Stomach (tissue), 9 donors: ENCODE measurements around the gene SLC66A1. TPM values are rescaled to one million over a fixed set of nuclear protein-coding genes. Genes with fewer than 3 reads are reported as not detected.

Experiments used
- DNase-seq, 2 donors: peaks; one replicate each; pipeline versions ENCODE4 v3.0.0 to v3.0.0-alpha.2; 2013 to 2019
- H3K27ac ChIP-seq, 5 donors: fragments of 200-600 bp in 4 of 5; sonication (generic) in 4 of 5; one replicate each; pipeline ENCODE4 v1.5.1; 2013 to 2019; ENCODE audit warnings: mild to moderate bottlenecking in 1 of 5, moderate library complexity in 1 of 5
- H3K27me3 ChIP-seq, 3 donors: fragments of 200-600 bp; sonication (generic); one replicate each; pipeline ENCODE4 v1.5.1; 2017 to 2019; ENCODE audit warnings: mixed run types in 1 of 3
- H3K36me3 ChIP-seq, 4 donors: fragments of 200-600 bp; sonication (generic); 1 replicate in 3 of 4; 2 replicates in 1 of 4; pipeline ENCODE4 v1.5.1; 2016 to 2019
- H3K4me1 ChIP-seq, 4 donors: fragments of 200-600 bp; sonication (generic); one replicate each; pipeline ENCODE4 v1.5.1; 2016 to 2019
- H3K4me3 ChIP-seq, 4 donors: fragments of 200-600 bp; sonication (generic) in 3 of 4; one replicate each; pipeline ENCODE4 v1.5.1; 2016 to 2019; ENCODE audit warnings: mild to moderate bottlenecking in 1 of 4
- H3K9me3 ChIP-seq, 4 donors: fragments of 200-600 bp; sonication (generic); one replicate each; pipeline ENCODE4 v1.5.1; 2016 to 2019
- CTCF ChIP-seq, 7 experiments: fragments of 450-650 bp in 4 of 7; fragments of 200-600 bp in 3 of 7; sonication (generic) in 3 of 7; IDR thresholded peaks; one replicate each; pipeline ENCODE4 v1.5.1; 2016 to 2019; ENCODE audit warnings: antibody characterized with exemption in 7 of 7, control low read depth in 2 of 7, mild to moderate bottlenecking in 1 of 7
- EP300 ChIP-seq: sonication (generic); formaldehyde crosslinking; IDR thresholded peaks from one replicate; pipeline ENCODE4 v1.6.1; 2017; ENCODE audit warnings: antibody characterized with exemption
- POLR2A ChIP-seq, 4 donors: fragments of 450-650 bp; IDR thresholded peaks; one replicate each; pipeline ENCODE4 v1.6.1; 2016; ENCODE audit warnings: antibody characterized with exemption in 4 of 4, control low read depth in 2 of 4, mild to moderate bottlenecking in 1 of 4, moderate library complexity in 1 of 4
- POLR2AphosphoS5 ChIP-seq, 3 donors: sonication (generic); formaldehyde crosslinking; IDR thresholded peaks; one replicate each; pipeline ENCODE4 v1.6.1; 2016; ENCODE audit warnings: antibody characterized with exemption in 3 of 3
- WGBS, 5 donors: extraction: QIAGEN DNeasy Blood & Tissue Kit in 3 of 5; methylation state at CpG; one replicate each; pipeline versions ENCODE4 v1.1.5 to v1.1.7; 2013 to 2018; 5-methylcytosine and 5-hydroxymethylcytosine counted together
- intact Hi-C: fragments of 100-400 bp; cut with DNase I; formaldehyde crosslinking; loops from one replicate; pipeline ENCODE4 v1.15.1; 2023; ENCODE audit warnings: low total_unique reads
- polyA plus RNA-seq, 3 donors: library from polyadenylated mRNA; stranded (reverse); fragments of 200-250 nt; gene quantifications; one replicate each; pipeline ENCODE4 v1.2.3, GENCODE V29; 2013
- total RNA-seq, 5 donors: library from RNA; depleted of rRNA; stranded (reverse); fragments of >200 nt; gene quantifications; one replicate each; pipeline versions ENCODE4 v1.1.0 to v1.2.3, GENCODE V29; 2014 to 2016
- donor health status: healthy with polysubstance abuse.
- donor health status: Bipolar disorder and iron deficiency.
- donor health status: healthy.

Gene SLC66A1
- total and polyA plus RNA-seq, 8 donors = 1.8 to 14.5 (median 10.6) TPM

DNA sequence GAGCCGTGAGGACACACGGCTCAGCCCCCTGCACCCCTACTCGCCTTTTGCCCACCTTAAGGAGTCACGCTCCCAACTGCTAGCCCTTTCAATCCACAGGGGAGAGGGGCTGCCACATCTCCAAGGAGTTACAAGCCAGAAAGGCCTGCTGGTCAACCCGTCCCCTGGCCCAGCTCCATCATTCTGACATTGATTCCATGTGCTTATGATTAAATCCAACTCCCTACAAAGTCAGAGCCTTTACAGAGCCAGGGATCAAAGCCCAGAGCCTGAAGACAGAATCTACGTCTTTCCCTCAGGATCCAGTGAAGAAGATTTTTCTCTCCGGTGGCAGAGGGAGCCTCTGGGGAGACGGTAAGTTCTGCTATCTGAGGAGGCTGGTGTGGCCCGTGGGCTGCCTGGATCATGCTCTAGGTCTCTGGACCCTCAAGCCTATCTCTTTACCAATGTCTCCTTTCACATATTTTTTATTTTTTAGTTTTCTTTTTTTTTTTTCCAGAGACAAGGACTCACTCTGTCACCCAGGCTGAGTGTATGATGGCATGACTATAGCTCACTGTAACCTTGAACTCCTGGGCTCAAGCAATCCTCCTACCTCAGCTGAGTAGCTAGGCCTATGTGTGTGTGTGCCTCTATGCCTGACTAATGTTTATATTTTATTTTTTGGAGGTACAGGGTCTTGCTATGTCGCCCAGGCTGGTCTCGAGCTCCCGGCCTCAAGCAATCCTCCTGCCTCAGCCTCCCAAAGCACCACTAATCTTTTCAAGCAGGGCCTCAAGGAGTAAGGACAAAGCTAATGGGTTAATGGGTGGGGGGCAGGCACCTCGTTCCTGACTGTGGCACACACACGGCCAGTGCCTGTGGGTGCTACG, 61.3 kb downstream of the SLC66A1 start:
- Histone ChIP-seq H3K27me3 (no peaks in the 10 kb centered on the region), H3K9me3 (no peaks in the 10 kb centered on the region), H3K27ac (peak overlapping the region in 3 of 5 donors; percentile 26 to 64 (median 43)), H3K36me3 (peaks cover 38 to 83% (median 71%) of the 10 kb centered on the region in 4 donors), H3K4me3 (no peak overlapping the region), H3K4me1 (peaks cover 17 to 63% (median 48%) of the 10 kb centered on the region in 4 donors)
- DNase-seq = no peak
- 81 to 94% (median 92%) methylated on average over 15 of the region's 15 CpGs for WGBS, 5 donors
- intact Hi-C loops = loop anchor here (10.0 kb wide), 1 partner anchor 281 kb away; no protein-coding TSS in a partner anchor
- TF ChIP-seq POLR2AphosphoS5 (IDR thresholded peaks at IDR 0.05) (no peak), POLR2A (IDR thresholded peaks at IDR 0.05) (no peak), CTCF (IDR thresholded peaks at IDR 0.05) (no peak), EP300 (no peak)

GRCh38 chr1:19374083-19374801, 62.1 kb downstream of the SLC66A1 start:
- H3K9me3 ChIP-seq = no peaks in the 10 kb centered on the region
- no peaks in the 10 kb centered on the region for H3K27me3 ChIP-seq
- TF ChIP-seq EP300 (no peak), CTCF (IDR thresholded peaks at IDR 0.05) (no peak), POLR2AphosphoS5 (IDR thresholded peaks at IDR 0.05) (no peak), POLR2A (IDR thresholded peaks at IDR 0.05) (no peak)
- no peak for DNase-seq
- peak overlapping the region in 2 of 5 donors; percentile 43 to 64 for H3K27ac ChIP-seq
- no peak overlapping the region for H3K4me3 ChIP-seq
- intact Hi-C loops = loop anchor here (10.0 kb wide), 1 partner anchor 281 kb away; no protein-coding TSS in a partner anchor
- peaks cover 38 to 85% (median 79%) of the 10 kb centered on the region in 4 donors for H3K36me3 ChIP-seq
- peaks cover 17 to 60% (median 42%) of the 10 kb centered on the region in 4 donors for H3K4me1 ChIP-seq
- WGBS, 5 donors = 79 to 88% (median 84%) methylated on average over 14 of the region's 14 CpGs

- DNase-seq = no peak
- peaks cover 41 to 88% (median 86%) of the 10 kb centered on the region in 4 donors for H3K36me3 ChIP-seq
- TF ChIP-seq CTCF (IDR thresholded peaks at IDR 0.05) (no peak), POLR2A (IDR thresholded peaks at IDR 0.05) (no peak), POLR2AphosphoS5 (IDR thresholded peaks at IDR 0.05) (no peak), EP300 (no peak)
- no peaks in the 10 kb centered on the region for H3K9me3 ChIP-seq
- intact Hi-C loops = loop anchor here (10.0 kb wide), 1 partner anchor 280 kb away; no protein-coding TSS in a partner anchor
- WGBS, 5 donors = 85 to 94% (median 86%) methylated on average over 8 of the region's 8 CpGs
- H3K27me3 ChIP-seq = no peaks in the 10 kb centered on the region
- H3K27ac ChIP-seq = peak overlapping the region in 1 of 5 donors; percentile 64
- H3K4me3 ChIP-seq = no peak overlapping the region
- peaks cover 17 to 53% (median 38%) of the 10 kb centered on the region in 4 donors for H3K4me1 ChIP-seq
Measured at GRCh38 chr1:19374926-19375325, 62.8 kb downstream of the SLC66A1 start.
